ENCODE data around the gene PNMA1. TPM values are rescaled to one million over a fixed set of nuclear protein-coding genes. Genes with fewer than 3 reads are reported as not detected.

Gene PNMA1
- total and polyA plus RNA-seq, 9 of the 15 experiments (the other 6 are each of a cell fraction or from before 2014, with no cell fraction given), result 1.7 to 26.4 (median 8.7) TPM

DNA sequence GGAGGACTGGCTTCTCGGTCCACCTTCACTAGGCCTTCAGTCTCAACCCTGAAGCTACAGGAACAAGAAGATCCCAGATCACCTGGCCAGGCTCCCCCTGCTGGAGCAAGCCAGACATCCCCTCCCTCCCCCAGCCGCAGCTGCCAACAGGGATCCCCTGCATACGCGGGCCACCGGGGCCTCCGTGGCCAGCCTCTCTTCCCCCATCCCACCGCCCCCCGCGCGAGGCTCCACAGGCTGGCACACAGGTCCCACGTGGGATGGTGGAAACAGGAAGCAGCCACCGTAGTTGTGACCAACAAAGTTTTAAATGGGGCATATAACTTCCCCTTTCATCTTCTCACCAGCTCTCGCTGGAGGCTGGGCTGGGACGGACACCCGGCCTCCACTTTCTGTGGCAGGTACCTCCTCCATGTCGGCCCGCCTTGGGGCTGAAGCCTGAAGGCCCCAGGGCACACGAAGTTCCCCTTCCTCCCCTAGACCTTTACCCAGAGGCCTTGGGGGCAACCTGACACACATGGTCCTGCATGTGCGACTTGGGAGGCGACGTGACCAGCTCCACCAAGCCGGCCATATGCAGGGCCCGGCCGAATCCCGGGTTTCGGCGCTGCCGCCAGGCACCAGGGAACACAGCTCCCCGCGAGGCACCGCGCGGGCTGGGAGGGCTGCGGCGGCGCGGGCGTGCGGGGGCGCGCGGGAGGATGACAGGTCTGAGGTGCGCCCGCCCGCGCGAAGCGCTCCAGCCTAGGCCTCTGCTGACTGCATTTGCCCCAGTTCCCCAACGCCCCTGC lies 44.4 kb upstream of the PNMA1 start (continued):
- TF ChIP-seq CBX3 (IDR thresholded peaks at IDR 0.05; ENCODE audit: borderline replicate concordance in 1 of 2, low read length in 2 of 2), result peak in 1 of 2 experiments; percentile 10; a peak in 1 of 3 replicates
- TF ChIP-seq BACH1 (tag; IDR thresholded peaks at IDR 0.05), result no peak
- TF ChIP-seq FOXK1 (CRISPR knock-in tag; IDR thresholded peaks at IDR 0.05; ENCODE audit: borderline replicate concordance), result peak; percentile 33; the same call in 1 of the 2 replicates
- no peak for TF ChIP-seq ADNP (tag; IDR thresholded peaks at IDR 0.05)
- peak in 1 of 2 experiments; percentile 58; a peak in 1 of 4 replicates for TF ChIP-seq NRF1 (conservative IDR thresholded peaks at IDR 0.05 in 1 of 2, IDR thresholded peaks at IDR 0.05 in 1 of 2)
- TF ChIP-seq BRD4 (IDR thresholded peaks at IDR 0.05), result no peak
- TF ChIP-seq SAFB (IDR thresholded peaks at IDR 0.05; ENCODE audit: borderline replicate concordance, low read depth, low read length), result no peak
- no peak for TF ChIP-seq CBX2 (IDR thresholded peaks at IDR 0.05; ENCODE audit: insufficient read depth, low read length, poor library complexity, severe bottlenecking)
- TF ChIP-seq ZNF146 (CRISPR knock-in tag; IDR thresholded peaks at IDR 0.05; ENCODE audit: unreplicated experiment), result no peak
- TF ChIP-seq RBM15 (IDR thresholded peaks at IDR 0.05; ENCODE audit: insufficient read depth, low read length), result no peak
- TF ChIP-seq PYGO2 (tag; IDR thresholded peaks at IDR 0.05), result no peak
- no peak for TF ChIP-seq ELF4 (CRISPR knock-in tag; IDR thresholded peaks at IDR 0.05)
- TF ChIP-seq CAMTA2 (CRISPR knock-in tag; conservative IDR thresholded peaks at IDR 0.05), result no peak
- no peak for TF ChIP-seq MED1 (CRISPR knock-in tag; IDR thresholded peaks at IDR 0.05; ENCODE audit: borderline replicate concordance)
- no peak for TF ChIP-seq NR2C2 (CRISPR knock-in tag; IDR thresholded peaks at IDR 0.05)
- TF ChIP-seq NR2C2 (tag; IDR thresholded peaks at IDR 0.05), result no peak
- TF ChIP-seq RBM22 (IDR thresholded peaks at IDR 0.05; ENCODE audit: low read depth, low read length, poor library complexity, severe bottlenecking), result peak; percentile 89
- no peak for TF ChIP-seq NELFE (IDR thresholded peaks at IDR 0.05; ENCODE audit: insufficient read depth, insufficient read length)
- TF ChIP-seq THRB (CRISPR knock-in tag; conservative IDR thresholded peaks at IDR 0.05), result no peak
- TF ChIP-seq E2F3 (CRISPR knock-in tag; IDR thresholded peaks at IDR 0.05), result no peak
- no peak for TF ChIP-seq U2AF1 (optimal IDR thresholded peaks at IDR 0.05; ENCODE audit: low read depth, low read length)
- no peak for TF ChIP-seq SIX5 (IDR thresholded peaks at IDR 0.05; ENCODE audit: borderline replicate concordance in 1 of 2, insufficient read depth in 1 of 2, low read depth in 1 of 2, low read length in 2 of 2)
- no peak for TF ChIP-seq ZNF436 (CRISPR knock-in tag; IDR thresholded peaks at IDR 0.05)
- TF ChIP-seq BCL6 (CRISPR knock-in tag; IDR thresholded peaks at IDR 0.05), result no peak
- TF ChIP-seq ZBTB43 (CRISPR knock-in tag; IDR thresholded peaks at IDR 0.05), result peak; percentile 54; the same call in 1 of the 2 replicates
